ENCODE data around the gene NTN1.
"Not testable (repeated sequence)": the region's sequence is repeated elsewhere in the genome, so short reads cannot be mapped to it uniquely, and the experiment has no call there.

The NTN1 gene

DNA sequence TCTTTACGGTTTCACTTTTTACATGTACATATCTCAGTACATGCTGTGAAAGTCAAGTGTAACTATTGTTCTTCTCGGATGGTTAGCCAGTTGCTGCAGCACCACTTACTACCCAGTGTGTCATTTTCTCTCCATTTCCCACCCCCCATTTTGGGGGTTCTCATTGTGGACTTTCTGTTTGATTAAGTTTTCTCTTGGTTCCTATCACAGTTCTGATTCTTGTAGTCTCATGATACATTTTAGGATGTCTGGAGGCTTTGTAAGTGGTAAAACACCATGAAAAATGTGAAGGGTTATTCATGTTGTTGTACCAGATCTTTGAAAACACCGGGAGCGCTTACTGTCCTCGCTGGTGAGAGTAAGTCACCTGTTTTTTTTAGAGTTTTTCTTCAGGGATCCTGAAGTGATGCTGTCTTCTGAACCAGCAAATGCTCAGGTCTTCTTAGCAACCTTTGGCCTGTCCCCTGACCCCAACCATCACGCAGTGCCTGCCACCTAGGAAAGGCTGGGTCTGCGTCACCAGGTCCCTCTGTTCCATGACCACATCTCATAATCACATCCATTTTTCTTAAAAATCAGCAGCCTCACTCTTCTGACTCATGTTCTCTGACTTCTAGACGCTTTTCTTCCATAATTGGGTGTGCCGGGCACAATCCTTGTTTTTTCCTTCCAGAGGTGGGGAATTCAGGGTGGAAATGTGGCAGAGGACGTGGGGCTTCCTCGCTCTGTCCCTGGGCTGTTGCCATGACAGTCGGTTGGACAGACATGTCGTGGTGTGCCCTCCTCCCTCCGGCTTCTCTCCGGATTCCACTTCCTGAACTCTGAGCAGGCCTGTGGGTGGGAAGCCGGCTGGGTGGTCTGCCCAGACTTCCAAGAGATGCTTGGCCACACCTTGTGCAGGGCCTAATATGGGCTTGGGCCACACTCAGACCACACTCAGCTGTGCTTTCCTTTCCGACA lies 102.6 kb downstream of the NTN1 start:
- no peak for DNase-seq (ENCODE audit: low spot score)

- DNase-seq (ENCODE audit: low spot score) = no peak
Observed at GRCh38 chr17:9124554-9124935, 103.2 kb downstream of the NTN1 start.

DNA sequence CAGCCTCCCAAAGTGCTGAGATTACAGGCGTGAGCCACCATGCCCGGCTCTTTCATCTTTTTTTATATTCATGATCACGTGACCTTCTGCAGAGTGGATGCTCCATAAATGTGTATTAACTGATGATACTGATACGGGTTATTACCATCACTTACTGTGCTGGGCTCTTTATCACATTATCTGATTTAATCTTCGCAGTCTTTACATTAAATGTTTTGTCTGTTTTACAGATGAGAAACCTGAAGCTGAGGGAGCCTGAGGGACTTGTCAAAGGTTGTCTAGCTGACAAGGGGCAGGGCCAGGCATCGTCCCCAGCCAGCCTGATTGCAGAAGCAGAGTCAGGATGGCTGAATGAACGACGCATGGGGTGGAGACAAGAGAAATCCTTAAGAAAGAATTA lies 104.4 kb downstream of the NTN1 start:
- no peak for DNase-seq (ENCODE audit: low spot score)

DNA sequence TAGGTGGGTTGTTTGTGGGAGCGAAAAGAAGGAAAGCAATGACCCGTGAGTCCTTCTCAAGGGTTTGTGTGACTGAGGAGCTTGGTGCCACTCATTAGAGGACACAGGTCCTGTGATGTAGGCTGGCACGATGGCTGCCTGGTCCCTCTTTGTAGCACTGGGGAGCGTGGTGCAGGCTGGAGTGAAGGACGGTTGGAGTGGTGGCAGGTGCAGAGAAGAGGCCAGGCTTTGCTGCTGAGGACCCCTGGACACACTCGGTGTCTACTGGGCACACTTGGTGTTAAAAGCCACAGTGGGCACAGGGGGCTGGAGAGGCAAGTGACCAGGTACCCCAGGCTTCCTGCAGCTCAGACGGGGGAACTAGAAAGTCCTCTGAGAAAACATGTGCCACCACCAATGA lies 106.0 kb downstream of the NTN1 start:
- DNase-seq (ENCODE audit: low spot score) = no peak

GRCh38 chr17:9131371-9131770 lies 110.1 kb downstream of the NTN1 start:
- DNase-seq (ENCODE audit: low spot score) = no peak

DNA sequence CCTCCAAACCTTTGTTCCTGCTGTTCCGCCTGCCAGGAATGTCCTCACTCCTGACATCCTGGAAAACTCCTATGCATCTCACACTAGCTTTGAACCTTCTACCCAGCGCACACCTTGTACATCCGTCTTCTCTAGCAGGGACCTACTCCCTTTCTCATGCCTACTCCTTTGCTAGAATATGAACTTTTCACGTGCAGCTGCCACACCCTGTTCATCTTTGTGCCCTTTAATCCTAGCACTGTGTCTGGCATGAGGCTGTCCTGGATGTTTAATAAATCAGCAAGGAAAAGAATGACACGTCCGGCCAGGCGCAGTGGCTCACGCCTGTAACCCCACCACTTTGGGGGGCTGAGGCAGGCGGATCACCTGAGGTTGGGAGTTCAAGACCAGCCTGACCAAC lies 111.0 kb downstream of the NTN1 start:
- no peak for DNase-seq (ENCODE audit: low spot score)

DNA sequence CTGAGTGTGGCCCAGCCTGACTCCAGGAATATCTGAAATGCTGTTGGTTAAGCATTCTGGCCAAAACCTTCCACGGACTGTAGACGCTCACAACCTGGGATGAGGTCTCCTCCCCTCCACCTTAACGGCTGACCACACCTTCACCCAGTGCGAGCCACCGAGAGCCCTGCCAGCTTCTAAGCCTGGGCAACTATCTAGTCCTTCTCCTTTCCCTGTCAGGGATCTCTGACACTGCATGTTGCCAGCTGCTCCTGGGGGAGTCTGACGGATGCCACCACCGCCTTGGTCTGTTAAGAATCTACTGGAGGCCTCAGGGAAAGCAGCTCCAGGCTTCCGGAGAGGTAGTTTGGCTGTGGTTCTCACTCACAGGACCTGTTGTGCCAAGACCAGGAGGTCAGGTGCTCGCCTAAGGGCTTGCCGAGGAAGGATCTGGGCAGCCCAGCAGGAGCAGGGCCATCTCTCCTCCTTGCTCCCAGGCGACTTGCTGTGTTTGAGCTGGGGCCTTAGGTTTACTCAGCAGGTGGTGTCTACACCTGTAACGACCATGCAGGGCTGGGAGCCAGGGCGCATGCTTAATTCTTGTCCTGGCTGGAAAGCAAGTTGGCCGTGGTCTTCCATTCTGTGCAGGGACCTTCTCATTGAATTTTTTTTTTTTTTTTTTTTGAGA lies 111.8 kb downstream of the NTN1 start:
- no peak for DNase-seq (ENCODE audit: low spot score)

- DNase-seq (ENCODE audit: low spot score) = no peak
Observed at GRCh38 chr17:9138161-9138717, 116.9 kb downstream of the NTN1 start.

GRCh38 chr17:9139695-9140094 lies 118.4 kb downstream of the NTN1 start:
- no peak for DNase-seq (ENCODE audit: low spot score)

GRCh38 chr17:9140550-9141424 lies 119.5 kb downstream of the NTN1 start:
- DNase-seq (ENCODE audit: low spot score) = no peak

GRCh38 chr17:9141425-9141753 lies 120.1 kb downstream of the NTN1 start:
- DNase-seq (ENCODE audit: low spot score) = no peak

DNA sequence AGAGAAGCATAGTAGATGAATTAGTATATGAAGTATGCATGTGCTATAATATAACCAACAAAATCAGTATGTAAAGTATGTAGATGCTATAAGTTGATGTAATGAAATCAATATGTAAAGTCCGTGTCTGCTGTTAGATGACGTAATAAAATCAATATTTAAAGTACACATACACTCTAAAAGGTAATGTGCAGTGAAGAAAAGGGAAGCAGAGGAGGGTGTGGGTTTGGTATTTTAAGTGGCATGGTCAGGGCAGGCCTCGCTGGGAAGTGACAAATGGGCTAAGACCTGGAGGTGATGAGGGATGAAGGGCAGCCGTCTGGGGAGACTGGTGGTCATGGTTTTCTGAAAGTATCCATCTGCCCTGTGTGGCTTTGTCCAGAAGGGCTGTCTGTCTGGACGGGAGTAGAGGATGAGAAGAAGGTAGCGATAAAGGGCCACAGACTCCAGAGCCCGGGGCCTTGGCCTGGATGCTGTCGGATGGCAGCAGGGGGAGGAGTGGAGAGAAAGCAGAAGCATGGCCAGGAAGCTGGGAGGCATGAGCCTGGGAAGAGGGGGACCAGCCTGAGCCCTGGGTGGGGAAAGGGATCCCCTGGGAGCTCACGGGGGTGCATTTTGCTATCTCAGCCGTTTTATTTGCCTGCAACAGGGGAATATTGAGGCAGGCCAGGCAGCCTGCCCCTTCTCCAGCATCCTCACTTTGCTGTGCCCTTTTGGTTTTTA lies 121.6 kb downstream of the NTN1 start:
- DNase-seq (ENCODE audit: low spot score) = no peak

GRCh38 chr17:9144502-9145249 lies 123.4 kb downstream of the NTN1 start:
- no peak for DNase-seq (ENCODE audit: low spot score)

- DNase-seq (ENCODE audit: low spot score) = no peak
Observed at GRCh38 chr17:9146064-9146463, 124.8 kb downstream of the NTN1 start.

DNA sequence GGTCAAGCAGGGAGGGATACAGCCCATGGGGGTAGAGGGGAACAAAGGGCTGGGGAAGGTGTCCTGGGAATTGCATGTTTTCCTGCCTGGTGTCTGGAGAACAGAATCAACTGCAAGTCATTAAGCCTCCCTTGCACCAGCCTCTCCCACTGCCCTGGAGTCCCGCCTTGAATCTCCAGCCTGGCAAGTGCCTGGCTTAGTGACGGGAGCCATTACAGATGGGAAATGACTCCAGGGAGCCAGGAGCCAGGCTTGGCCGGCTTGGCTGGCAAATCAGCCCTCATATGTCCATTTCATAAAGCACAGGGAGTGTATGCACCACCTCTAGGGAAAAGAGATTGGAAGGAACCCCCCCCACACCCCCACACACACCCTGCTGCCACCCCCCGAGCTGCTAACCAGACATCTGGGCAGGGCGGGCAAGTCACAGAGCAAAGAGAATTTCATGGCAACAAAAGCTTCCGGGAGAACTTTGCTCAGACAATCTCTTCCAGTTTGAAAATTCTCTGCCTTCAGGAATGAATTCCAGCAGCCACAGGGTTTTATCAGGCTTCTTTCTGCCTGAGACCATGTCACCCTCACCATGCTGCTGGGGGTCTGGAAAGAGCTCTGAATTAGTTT lies 127.7 kb downstream of the NTN1 start:
- DNase-seq (ENCODE audit: low spot score) = no peak

DNA sequence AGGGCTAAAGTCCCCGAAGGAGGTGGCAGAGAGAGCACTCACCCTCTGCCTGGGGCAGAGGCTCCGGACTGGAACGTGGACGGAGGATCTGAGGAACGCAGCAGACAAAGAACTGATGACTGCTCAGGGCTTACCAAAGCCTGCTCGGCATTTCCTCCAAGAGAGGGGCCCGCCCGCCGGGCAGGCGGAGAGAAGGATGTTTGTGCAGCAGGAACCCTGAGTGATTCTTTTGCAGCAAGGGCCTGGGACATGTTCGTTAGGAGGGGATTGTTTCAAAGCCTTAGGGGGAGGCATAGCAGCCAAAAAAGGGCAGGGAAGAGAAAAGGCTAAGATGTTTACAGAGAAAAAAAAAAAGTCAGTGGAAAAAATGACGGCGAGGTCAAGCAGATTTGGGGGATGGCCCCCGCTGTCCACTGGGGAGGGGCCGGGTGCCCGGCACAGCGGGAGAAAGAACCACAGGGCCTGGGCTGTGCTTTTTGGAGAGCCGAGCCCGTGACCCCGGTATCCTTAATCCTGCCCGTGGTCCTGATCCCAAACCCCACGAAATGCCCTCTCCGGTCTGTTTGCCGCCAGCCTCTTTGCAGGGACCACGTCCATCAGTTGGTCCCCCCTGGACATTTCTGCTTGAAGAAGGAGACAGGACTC lies 129.3 kb downstream of the NTN1 start:
- DNase-seq (ENCODE audit: low spot score) = no peak

DNA sequence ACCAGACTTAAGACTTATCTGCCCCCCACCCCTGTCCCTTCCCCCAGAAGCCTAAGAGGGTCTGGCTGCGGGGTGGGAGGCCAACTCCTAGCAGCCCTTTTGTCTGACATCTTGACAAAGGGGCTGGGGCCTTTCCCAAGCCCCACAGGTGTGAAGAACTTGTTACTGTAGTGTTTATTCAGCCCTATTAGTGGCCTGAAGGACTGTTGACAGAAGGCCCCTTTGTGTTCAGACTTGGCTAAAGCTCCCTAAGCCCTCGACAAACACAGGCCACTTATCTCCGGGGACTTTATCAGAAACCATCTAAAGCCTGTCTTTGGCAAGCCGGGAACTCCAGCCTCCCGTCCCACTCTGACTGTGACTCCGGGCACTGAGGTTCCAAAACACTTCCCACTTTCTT lies 129.8 kb downstream of the NTN1 start:
- DNase-seq (ENCODE audit: low spot score) = no peak

- DNase-seq (ENCODE audit: low spot score) = not testable (repeated sequence)
Observed at GRCh38 chr17:9151740-9152139, 130.4 kb downstream of the NTN1 start.

GRCh38 chr17:9158544-9159452 lies 137.5 kb downstream of the NTN1 start:
- DNase-seq (ENCODE audit: low spot score) = no peak
